Sigmoid colon (tissue), 7 donors: ENCODE measurements around the gene TPCN2. TPM values are rescaled to one million over a fixed set of nuclear protein-coding genes. Genes with fewer than 3 reads are reported as not detected.
A peak's percentile ranks its signal among the peaks of the same experiment; 100 is the strongest.

Experiments used
- DNase-seq: peaks from one replicate; pipeline ENCODE4 v3.0.0-alpha.2; 2019
- H3K27ac ChIP-seq, 4 donors: fragments of 200-600 bp; sonication (generic); one replicate each; pipeline ENCODE4 v1.5.1; 2016 to 2019; ENCODE audit warnings: mild to moderate bottlenecking in 1 of 4
- H3K27me3 ChIP-seq, 3 donors: fragments of 200-600 bp; sonication (generic); one replicate each; pipeline ENCODE4 v1.5.1; 2019; ENCODE audit warnings: mild to moderate bottlenecking in 1 of 3
- H3K36me3 ChIP-seq, 4 donors: fragments of 200-600 bp; sonication (generic); one replicate each; pipeline ENCODE4 v1.5.1; 2016 to 2019
- H3K4me1 ChIP-seq, 4 donors: fragments of 200-600 bp; sonication (generic); one replicate each; pipeline ENCODE4 v1.5.1; 2017 to 2019
- H3K4me3 ChIP-seq, 4 donors: fragments of 200-600 bp; sonication (generic); one replicate each; pipeline ENCODE4 v1.5.1; 2017 to 2019; ENCODE audit warnings: mild to moderate bottlenecking in 2 of 4, moderate library complexity in 1 of 4
- H3K9me3 ChIP-seq, 4 donors: fragments of 200-600 bp in 3 of 4; sonication (generic) in 3 of 4; one replicate each; pipeline versions ENCODE4 v1.5.1 to v1.6.1; 2013 to 2019
- EP300 ChIP-seq, 4 donors: sonication (generic); formaldehyde crosslinking; IDR thresholded peaks; one replicate each; pipeline ENCODE4 v1.6.1; 2017; ENCODE audit warnings: antibody characterized with exemption in 4 of 4
- POLR2A ChIP-seq, 2 donors: fragments of 450-650 bp; IDR thresholded peaks; one replicate each; pipeline ENCODE4 v1.6.1; 2016; ENCODE audit warnings: antibody characterized with exemption in 2 of 2, mild to moderate bottlenecking in 2 of 2, moderate library complexity in 2 of 2
- POLR2AphosphoS5 ChIP-seq, 4 donors: sonication (generic); formaldehyde crosslinking; IDR thresholded peaks; one replicate each; pipeline ENCODE4 v1.6.1; 2017; ENCODE audit warnings: antibody characterized with exemption in 4 of 4
- WGBS, 2 donors: extraction: QIAGEN DNeasy Blood & Tissue Kit; methylation state at CpG; one replicate each; pipeline ENCODE4 v1.1.7; 2013; 5-methylcytosine and 5-hydroxymethylcytosine counted together
- intact Hi-C: fragments of 100-400 bp; cut with DNase I; formaldehyde crosslinking; loops from one replicate; pipeline ENCODE4 v1.15.1; 2023
- polyA plus RNA-seq, 3 donors: library from polyadenylated mRNA; stranded (reverse); fragments of 200-250 nt; gene quantifications; one replicate each; pipeline ENCODE4 v1.2.3, GENCODE V29; 2013
- total RNA-seq, 4 donors: library from RNA; depleted of rRNA; stranded (reverse); fragments of >200 nt; gene quantifications; one replicate each; pipeline ENCODE4 v1.1.0, GENCODE V29; 2016
- TF ChIP-seq, protein P1 (sequence below), 4 experiments: fragments of 450-650 bp in 3 of 4; fragments of 200-600 bp in 1 of 4; IDR thresholded peaks; one replicate each; pipeline ENCODE4 v1.5.1; 2016 to 2019; ENCODE audit warnings: antibody characterized with exemption in 4 of 4, mild to moderate bottlenecking in 3 of 4, moderate library complexity in 2 of 4
- donor health status: healthy with polysubstance abuse.
- donor health status: Bipolar disorder and iron deficiency.
- donor health status: healthy.

TPCN2 gene
- total and polyA plus RNA-seq, 7 donors = 1.6 to 43.5 (median 17.5) TPM

DNA sequence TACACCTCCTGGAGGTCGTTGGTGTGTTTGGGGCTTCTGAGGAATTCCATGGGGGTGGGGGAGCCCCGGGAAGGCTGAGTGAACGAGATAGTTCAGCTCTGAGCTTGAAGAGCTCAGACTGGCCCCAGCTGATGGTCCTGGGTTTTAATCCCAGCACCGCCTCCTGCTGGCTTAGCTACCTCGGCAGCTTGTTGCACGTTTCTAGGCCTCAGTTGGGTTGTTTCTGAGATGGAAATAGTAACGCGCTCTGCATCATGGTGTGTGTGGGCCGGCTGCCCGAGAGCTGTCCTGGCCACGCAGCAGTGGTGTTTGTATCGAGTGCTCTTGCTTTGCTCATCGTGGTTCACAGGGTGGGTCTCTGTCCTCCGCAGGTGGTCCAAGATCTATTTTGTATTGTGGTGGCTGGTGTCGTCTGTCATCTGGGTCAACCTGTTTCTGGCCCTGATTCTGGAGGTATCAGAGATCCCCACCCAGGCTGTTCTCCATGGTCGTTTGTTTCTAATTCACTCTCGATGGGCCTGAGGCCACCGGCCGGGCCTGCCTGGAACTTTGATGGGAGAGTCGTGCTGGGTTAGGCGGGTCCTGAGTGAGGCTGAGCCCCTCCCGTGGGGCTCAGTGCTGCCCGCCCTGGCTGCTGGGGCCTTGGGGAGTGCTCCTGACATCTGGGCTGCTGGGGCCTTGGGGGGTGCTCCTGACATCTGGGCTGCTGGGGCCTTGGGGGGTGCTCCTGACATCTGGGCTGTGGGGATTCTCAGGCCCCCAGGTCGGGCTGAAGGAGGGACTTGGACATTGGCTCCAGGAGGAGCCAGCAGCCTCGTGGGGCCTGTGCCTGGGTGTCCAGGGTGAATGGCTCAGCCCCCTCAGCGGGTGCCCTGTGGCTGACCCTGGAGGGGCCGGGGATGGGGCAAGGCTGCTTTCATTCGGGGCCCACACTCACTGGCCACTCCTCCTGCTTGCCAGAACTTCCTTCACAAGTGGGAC is 37.7 kb downstream of the TPCN2 start:
- Histone ChIP-seq H3K36me3 (peaks cover 18 to 62% (median 41%) of the 10 kb centered on the region in 4 donors), H3K4me1 (peaks cover 0 to 42% (median 36%) of the 10 kb centered on the region in 4 donors), H3K27me3 (no peaks in the 10 kb centered on the region), H3K27ac (peak overlapping the region; percentile 82 to 90 (median 86)), H3K4me3 (no peak overlapping the region), H3K9me3 (no peaks in the 10 kb centered on the region)
- peak; percentile 93 for DNase-seq
- 82 to 85% methylated on average over 28 of the region's 28 CpGs for WGBS, 2 donors
- intact Hi-C loops = loop anchor here (1.0 to 5.0 kb wide), 6 partner anchors 34 to 556 kb away; partner anchors contain the start of genes CCND1, CPT1A, IGHMBP2 and MRGPRF
- TF ChIP-seq POLR2A (IDR thresholded peaks at IDR 0.05) (no peak), POLR2AphosphoS5 (IDR thresholded peaks at IDR 0.05) (peak; percentile 56 to 68 (median 61)), EP300 (IDR thresholded peaks at IDR 0.05) (peak in 1 of 4 donors; percentile 60)
- TF ChIP-seq, protein P1, sequence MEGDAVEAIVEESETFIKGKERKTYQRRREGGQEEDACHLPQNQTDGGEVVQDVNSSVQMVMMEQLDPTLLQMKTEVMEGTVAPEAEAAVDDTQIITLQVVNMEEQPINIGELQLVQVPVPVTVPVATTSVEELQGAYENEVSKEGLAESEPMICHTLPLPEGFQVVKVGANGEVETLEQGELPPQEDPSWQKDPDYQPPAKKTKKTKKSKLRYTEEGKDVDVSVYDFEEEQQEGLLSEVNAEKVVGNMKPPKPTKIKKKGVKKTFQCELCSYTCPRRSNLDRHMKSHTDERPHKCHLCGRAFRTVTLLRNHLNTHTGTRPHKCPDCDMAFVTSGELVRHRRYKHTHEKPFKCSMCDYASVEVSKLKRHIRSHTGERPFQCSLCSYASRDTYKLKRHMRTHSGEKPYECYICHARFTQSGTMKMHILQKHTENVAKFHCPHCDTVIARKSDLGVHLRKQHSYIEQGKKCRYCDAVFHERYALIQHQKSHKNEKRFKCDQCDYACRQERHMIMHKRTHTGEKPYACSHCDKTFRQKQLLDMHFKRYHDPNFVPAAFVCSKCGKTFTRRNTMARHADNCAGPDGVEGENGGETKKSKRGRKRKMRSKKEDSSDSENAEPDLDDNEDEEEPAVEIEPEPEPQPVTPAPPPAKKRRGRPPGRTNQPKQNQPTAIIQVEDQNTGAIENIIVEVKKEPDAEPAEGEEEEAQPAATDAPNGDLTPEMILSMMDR (IDR thresholded peaks at IDR 0.05) = peak in 3 of 4 experiments; percentile 38 to 52 (median 48)

DNA sequence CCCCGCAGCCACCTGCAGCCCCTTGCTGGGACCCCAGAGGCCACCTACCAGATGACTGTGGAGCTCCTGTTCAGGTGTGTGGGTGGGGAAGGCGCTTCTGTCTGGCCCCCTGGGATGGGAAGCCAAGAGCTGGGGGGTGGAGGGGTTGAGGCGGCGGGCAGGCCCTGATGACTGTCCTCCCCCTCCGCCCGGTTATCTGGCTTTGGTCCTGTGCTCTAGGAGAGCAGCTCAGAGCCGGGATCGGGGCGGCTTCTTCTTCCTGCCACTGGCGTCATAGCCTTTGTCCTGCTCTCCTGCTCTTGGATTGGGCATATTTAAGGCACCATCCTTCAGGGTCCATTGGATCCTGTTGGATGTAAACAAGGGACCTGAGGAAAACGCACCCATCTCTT is 38.4 kb downstream of the TPCN2 start:
- H3K27me3 ChIP-seq = no peaks in the 10 kb centered on the region
- WGBS, 2 donors = 85 to 92% methylated on average over 11 of the region's 11 CpGs
- peaks cover 0 to 42% (median 36%) of the 10 kb centered on the region in 4 donors for H3K4me1 ChIP-seq
- intact Hi-C loops = loop anchor here (5.0 kb wide), 5 partner anchors 35 to 555 kb away; partner anchors contain the start of genes CCND1, CPT1A, IGHMBP2 and MRPL21
- H3K9me3 ChIP-seq = no peaks in the 10 kb centered on the region
- H3K4me3 ChIP-seq = no peak overlapping the region
- H3K27ac ChIP-seq = peak overlapping the region; percentile 82 to 90 (median 86)
- peaks cover 14 to 62% (median 41%) of the 10 kb centered on the region in 4 donors for H3K36me3 ChIP-seq
- TF ChIP-seq EP300 (IDR thresholded peaks at IDR 0.05) = no peak
- TF ChIP-seq POLR2AphosphoS5 (IDR thresholded peaks at IDR 0.05) = no peak
- no peak for DNase-seq

DNA sequence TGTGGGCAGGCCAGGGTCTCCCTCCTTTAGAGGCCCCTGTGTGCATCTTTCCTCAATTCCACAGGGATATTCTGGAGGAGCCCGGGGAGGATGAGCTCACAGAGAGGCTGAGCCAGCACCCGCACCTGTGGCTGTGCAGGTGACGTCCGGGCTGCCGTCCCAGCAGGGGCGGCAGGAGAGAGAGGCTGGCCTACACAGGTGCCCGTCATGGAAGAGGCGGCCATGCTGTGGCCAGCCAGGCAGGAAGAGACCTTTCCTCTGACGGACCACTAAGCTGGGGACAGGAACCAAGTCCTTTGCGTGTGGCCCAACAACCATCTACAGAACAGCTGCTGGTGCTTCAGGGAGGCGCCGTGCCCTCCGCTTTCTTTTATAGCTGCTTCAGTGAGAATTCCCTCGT is 39.1 kb downstream of the TPCN2 start:
- Histone ChIP-seq H3K4me1 (peaks cover 0 to 42% (median 36%) of the 10 kb centered on the region in 4 donors), H3K27me3 (no peaks in the 10 kb centered on the region), H3K4me3 (no peak overlapping the region), H3K27ac (peak overlapping the region; percentile 82 to 90 (median 86)), H3K9me3 (no peaks in the 10 kb centered on the region), H3K36me3 (peaks cover 11 to 64% (median 42%) of the 10 kb centered on the region in 4 donors)
- TF ChIP-seq, protein P1 (IDR thresholded peaks at IDR 0.05) = no peak
- 87% methylated on average over 14 of the region's 14 CpGs for WGBS, 2 donors
- intact Hi-C loops = loop anchor here (5.0 kb wide), 5 partner anchors 36 to 554 kb away; partner anchors contain the start of genes CCND1, CPT1A, IGHMBP2 and MRPL21
- no peak for DNase-seq

DNA sequence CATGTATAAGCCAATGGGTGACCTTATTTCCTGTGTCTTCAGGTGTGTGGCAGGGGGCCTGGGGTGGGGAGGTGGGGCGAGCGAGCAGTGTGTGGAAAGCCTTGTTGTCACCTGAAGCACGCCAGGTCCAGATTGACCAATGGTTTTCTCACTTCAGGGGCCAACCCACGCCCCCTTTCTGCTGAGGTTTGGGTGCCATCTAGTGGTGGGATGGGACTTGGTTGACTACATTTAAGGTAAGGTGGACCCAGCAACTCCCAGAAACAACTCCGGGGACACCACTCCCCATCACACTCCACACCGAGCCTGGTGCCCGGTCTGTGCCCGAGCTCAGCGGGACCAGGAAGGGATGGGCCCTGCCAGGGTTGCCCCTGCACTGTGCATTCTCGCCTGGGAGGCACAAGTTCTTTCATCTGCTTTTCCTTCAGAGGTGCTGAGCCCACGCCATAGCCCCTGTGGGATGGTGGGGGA is 40.0 kb downstream of the TPCN2 start:
- peak overlapping the region; percentile 82 to 90 (median 86) for H3K27ac ChIP-seq
- intact Hi-C loops = loop anchor here (5.0 kb wide), 5 partner anchors 36 to 554 kb away; partner anchors contain the start of genes CCND1, CPT1A, IGHMBP2 and MRPL21
- TF ChIP-seq, protein P1 (IDR thresholded peaks at IDR 0.05) = peak; percentile 67 to 76 (median 72)
- peak in 3 of 4 donors; percentile 6 to 27 (median 16) for TF ChIP-seq POLR2AphosphoS5 (IDR thresholded peaks at IDR 0.05)
- TF ChIP-seq EP300 (IDR thresholded peaks at IDR 0.05) = no peak
- no peak for TF ChIP-seq POLR2A (IDR thresholded peaks at IDR 0.05)
- H3K9me3 ChIP-seq = no peaks in the 10 kb centered on the region
- no peaks in the 10 kb centered on the region for H3K27me3 ChIP-seq
- H3K36me3 ChIP-seq = peaks cover 2 to 64% (median 44%) of the 10 kb centered on the region in 4 donors
- peak; percentile 89 for DNase-seq
- H3K4me1 ChIP-seq = peaks cover 0 to 42% (median 36%) of the 10 kb centered on the region in 4 donors
- H3K4me3 ChIP-seq = no peak overlapping the region
- WGBS, 2 donors = 30 to 45% methylated on average over 11 of the region's 11 CpGs
